Stimulated activated CD4-positive, alpha-beta T cell treated with anti-CD3 and anti-CD28 coated beads, Interleukin-15, amount 100 ng/mL, for 1 hour (primary cell): ENCODE measurements around the gene CETN2.
"Not testable (repeated sequence)": the region's sequence is repeated elsewhere in the genome, so short reads cannot be mapped to it uniquely, and the experiment has no call there.

Experiments
- DNase-seq, 2 donors: peaks; one replicate each; pipeline ENCODE4 v3.0.0-alpha.2; 2020; ENCODE audit warnings: low read depth in 1 of 2, low spot score in 1 of 2

The CETN2 gene

GRCh38 chrX:152832520-152832919, 2.0 kb upstream of the CETN2 start:
- DNase-seq: no peak

GRCh38 chrX:152831391-152831790, 834 bp upstream of the CETN2 start:
- no peak for DNase-seq

DNA sequence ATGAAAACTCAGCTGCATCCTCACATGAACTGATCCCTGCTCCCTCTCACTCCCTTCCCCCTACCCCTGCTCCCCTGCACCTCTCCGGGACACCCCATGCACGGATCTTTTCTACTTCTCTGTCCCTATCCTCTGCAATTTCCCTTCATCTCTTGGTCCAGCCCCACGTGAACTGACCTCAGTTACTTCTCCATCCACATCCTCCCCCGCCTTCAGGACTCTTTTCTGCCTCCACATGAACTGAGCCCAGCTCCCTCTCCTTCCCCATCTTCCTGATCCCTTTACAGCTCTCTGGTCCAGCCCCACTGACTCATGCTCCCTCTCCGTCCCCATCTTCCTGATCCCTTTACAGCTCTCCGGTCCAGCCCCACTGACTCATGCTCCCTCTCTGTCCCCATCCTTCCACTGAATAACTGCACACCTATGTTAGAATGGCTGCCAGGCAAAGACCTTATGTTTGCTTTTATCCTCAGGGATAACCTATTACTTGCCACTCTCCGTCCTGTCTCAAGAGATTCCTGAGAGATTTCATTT, 5.6 kb downstream of the CETN2 start:
- DNase-seq: no peak

- no peak for DNase-seq
Measured at GRCh38 chrX:152823657-152824056, 6.9 kb downstream of the CETN2 start.

DNA sequence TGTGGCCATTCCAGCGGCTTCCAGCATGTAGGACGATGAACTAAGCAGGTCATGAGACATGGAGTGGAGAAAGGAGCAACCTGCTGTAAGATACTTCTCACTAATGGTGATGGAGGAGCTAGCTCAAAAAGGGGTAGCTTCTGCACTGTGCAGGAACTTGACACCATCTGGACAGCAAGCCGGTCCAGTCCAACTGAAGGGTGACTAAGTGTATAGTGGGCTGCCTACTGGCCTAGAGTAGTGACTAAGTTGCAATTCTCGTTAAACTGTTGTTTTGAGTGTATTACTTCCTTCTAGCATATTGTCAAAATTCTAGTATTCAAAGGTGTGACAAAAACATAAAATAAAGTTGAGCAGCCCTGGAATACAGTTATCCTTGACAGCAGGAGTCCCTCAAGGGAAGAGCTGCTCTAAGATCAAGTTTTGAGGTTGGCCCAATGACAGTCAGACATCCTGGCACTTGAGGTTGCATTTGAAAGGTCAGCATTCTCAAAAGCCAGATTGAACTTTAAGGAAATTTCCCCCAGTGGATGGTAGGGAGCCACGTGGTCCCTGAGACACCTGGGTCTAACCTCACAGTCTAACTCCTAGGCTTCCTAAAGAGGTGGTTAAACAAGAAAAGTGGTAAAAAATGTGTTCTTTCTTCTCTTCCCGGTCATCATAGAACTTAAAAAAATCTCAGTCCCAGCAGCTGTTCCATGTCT, 8.0 kb downstream of the CETN2 start:
- no peak for DNase-seq

GRCh38 chrX:152821145-152821765, 9.3 kb downstream of the CETN2 start:
- DNase-seq: no peak

- no peak for DNase-seq
Measured at GRCh38 chrX:152819732-152820131, 10.8 kb downstream of the CETN2 start.

DNA sequence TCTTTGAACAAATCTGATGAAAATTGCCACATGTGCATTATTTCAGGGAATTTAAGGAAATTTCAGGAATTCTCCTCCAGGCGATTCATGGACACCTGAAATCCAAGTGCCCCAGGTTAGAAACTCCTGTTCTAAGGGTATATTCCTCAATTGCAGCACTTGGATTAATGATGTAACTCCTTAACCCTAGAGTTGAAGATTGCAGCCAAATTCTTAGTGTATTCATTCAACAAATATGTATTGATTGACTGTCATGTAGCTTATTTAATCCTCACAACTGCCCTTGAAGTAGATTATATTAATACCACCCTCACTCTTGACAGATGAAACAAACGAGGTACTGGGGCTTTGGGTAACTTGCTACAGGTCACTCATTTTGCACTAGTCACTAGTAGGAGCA, 11.3 kb downstream of the CETN2 start:
- DNase-seq: no peak

- no peak for DNase-seq
Measured at GRCh38 chrX:152818356-152818755, 12.2 kb downstream of the CETN2 start.

GRCh38 chrX:152817078-152817764, 13.3 kb downstream of the CETN2 start:
- no peak for DNase-seq

- DNase-seq: no peak
Measured at GRCh38 chrX:152814048-152814447, 16.5 kb downstream of the CETN2 start.

GRCh38 chrX:152813206-152813605, 17.4 kb downstream of the CETN2 start:
- no peak for DNase-seq

GRCh38 chrX:152810403-152810802, 20.2 kb downstream of the CETN2 start:
- no peak for DNase-seq

DNA sequence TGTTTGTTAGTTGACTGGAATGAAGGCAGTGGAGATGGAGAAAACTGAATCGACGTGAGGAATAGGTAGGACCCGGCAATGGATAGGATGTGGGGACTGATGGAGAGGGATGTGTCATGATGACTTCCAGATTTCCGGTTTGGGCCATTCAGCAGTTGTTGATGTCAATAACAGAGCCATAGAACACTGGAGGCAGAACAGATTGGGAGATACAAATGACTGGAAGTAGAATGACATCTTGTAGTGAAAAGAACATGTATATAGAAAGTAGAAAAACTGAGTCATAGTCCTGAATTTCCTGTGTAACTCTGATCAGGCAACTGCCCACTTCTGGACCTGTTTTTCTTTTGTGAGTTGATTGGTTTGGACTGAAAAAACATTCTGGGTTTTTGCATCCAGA, 24.5 kb downstream of the CETN2 start:
- DNase-seq: no peak

DNA sequence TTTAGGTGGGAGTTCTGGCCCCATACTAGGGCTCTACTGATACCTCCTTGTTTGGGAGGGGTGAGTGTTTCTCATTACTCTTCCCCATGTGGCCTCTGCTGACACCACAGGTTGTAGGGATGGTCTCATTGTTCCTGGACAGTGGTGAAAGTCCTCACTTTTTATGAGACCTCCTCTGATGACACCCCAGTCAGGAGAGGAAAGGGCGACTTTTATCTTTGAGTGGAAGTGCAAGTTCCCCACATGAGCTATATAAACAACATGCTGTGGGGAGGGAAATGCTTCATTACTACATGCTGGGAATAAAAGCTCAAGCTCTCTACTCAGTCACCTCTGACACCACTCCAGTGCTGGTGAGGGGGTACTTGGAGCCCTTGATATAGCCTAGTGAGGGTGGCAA, 31.6 kb downstream of the CETN2 start:
- no peak for DNase-seq

DNA sequence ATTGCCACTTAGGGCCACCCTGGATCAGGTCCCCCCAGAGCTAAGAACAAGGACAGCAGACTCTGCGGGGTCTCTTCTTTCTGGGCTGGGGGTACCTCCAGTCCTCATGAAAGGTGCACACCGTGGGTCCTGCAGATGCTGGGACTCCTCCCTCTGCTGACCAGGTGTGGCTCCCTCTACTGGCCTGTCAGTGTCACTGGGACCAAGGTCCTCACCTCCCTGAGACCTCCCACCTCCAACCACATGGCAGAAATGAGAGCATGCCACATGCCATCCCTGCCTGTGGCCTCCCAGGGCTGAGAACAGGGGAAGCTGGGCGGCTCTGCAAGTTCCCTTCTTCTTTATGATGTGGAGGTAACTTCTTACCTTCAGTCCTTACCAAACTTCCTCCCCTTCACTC, 43.5 kb downstream of the CETN2 start:
- not testable (repeated sequence) for DNase-seq
